Liver (tissue), 9 donors: ENCODE data around the gene FLOT2. TPM values are rescaled to one million over a fixed set of nuclear protein-coding genes. Genes with fewer than 3 reads are reported as not detected.

ENCODE experiments used
- DNase-seq: peaks from one replicate; pipeline ENCODE4 v3.0.0-alpha.2; 2017; ENCODE audit warnings: low spot score
- H3K27ac ChIP-seq, 2 donors: one replicate each; pipeline ENCODE4 v1.7.0; 2013; ENCODE audit warnings: inconsistent platforms in 2 of 2, low read length in 2 of 2, control low read depth in 1 of 2, low read depth in 1 of 2, mild to moderate bottlenecking in 1 of 2
- H3K27me3 ChIP-seq, 4 donors: one replicate each; pipeline versions ENCODE4 v1.6.1 to v1.7.0; 2013; ENCODE audit warnings: low read length in 3 of 4, inconsistent platforms in 1 of 4, mild to moderate bottlenecking in 1 of 4, moderate library complexity in 1 of 4; ENCODE audit not compliant: control insufficient read depth in 4 of 4, insufficient read depth in 4 of 4
- H3K36me3 ChIP-seq, 4 donors: one replicate each; pipeline versions ENCODE4 v1.6.1 to v1.7.0; 2013; ENCODE audit warnings: low read length in 3 of 4, mild to moderate bottlenecking in 3 of 4, low read depth in 1 of 4, moderate library complexity in 1 of 4; ENCODE audit not compliant: control insufficient read depth in 4 of 4, insufficient read depth in 3 of 4
- H3K4me1 ChIP-seq, 4 donors: one replicate each; pipeline versions ENCODE4 v1.6.1 to v1.7.0; 2013; ENCODE audit warnings: low read length in 3 of 4, mild to moderate bottlenecking in 3 of 4, moderate library complexity in 1 of 4; ENCODE audit not compliant: control insufficient read depth in 4 of 4, insufficient read depth in 4 of 4
- H3K4me3 ChIP-seq, 3 donors: one replicate each; pipeline versions ENCODE4 v1.6.1 to v1.7.0; 2013; ENCODE audit warnings: low read length in 3 of 3, control low read depth in 1 of 3, low read depth in 1 of 3, mild to moderate bottlenecking in 1 of 3
- H3K9ac ChIP-seq, 2 donors: one replicate each; pipeline ENCODE4 v1.7.0; 2013; ENCODE audit warnings: low read length in 2 of 2, mild to moderate bottlenecking in 2 of 2, moderate library complexity in 2 of 2, control low read depth in 1 of 2, low read depth in 1 of 2
- H3K9me3 ChIP-seq, 4 donors: one replicate each; pipeline versions ENCODE4 v1.6.1 to v1.7.0; 2013; ENCODE audit warnings: low read length in 3 of 4; ENCODE audit not compliant: control insufficient read depth in 4 of 4
- EGR1 ChIP-seq, 2 donors: IDR thresholded peaks; 2 replicates each; pipeline ENCODE4 v1.6.1; 2016 to 2018; ENCODE audit warnings: antibody characterized with exemption in 2 of 2, low read depth in 2 of 2
- FOXA1 ChIP-seq: IDR thresholded peaks from 2 replicates; pipeline ENCODE4 v1.6.1; 2016; ENCODE audit warnings: antibody characterized with exemption
- FOXA2 ChIP-seq: IDR thresholded peaks from 2 replicates; pipeline ENCODE4 v1.6.1; 2016; ENCODE audit warnings: antibody characterized with exemption
- GABPA ChIP-seq, 2 donors: IDR thresholded peaks in 1 of 2; conservative IDR thresholded peaks in 1 of 2; 2 replicates each; pipeline ENCODE4 v1.6.1; 2016; ENCODE audit warnings: antibody characterized with exemption in 2 of 2, mild to moderate bottlenecking in 1 of 2, moderate library complexity in 1 of 2
- HNF4A ChIP-seq, 2 donors: conservative IDR thresholded peaks; 2 replicates each; pipeline ENCODE4 v1.6.1; 2016; ENCODE audit warnings: antibody characterized with exemption in 2 of 2, mild to moderate bottlenecking in 2 of 2
- HNF4G ChIP-seq: IDR thresholded peaks from 2 replicates; pipeline ENCODE4 v1.6.1; 2016; ENCODE audit warnings: antibody characterized with exemption
- JUND ChIP-seq, 2 donors: IDR thresholded peaks; 2 replicates each; pipeline ENCODE4 v1.6.1; 2016; ENCODE audit warnings: antibody characterized with exemption in 2 of 2
- NR2F2 ChIP-seq: IDR thresholded peaks from 2 replicates; pipeline ENCODE4 v1.6.1; 2016; ENCODE audit warnings: antibody characterized with exemption
- RAD21 ChIP-seq, 2 donors: IDR thresholded peaks; 2 replicates each; pipeline ENCODE4 v1.6.1; 2016; ENCODE audit warnings: antibody characterized with exemption in 2 of 2, mild to moderate bottlenecking in 2 of 2
- RXRA ChIP-seq, 2 donors: IDR thresholded peaks; 2 replicates each; pipeline ENCODE4 v1.6.1; 2017 to 2018; ENCODE audit warnings: antibody characterized with exemption in 2 of 2, mild to moderate bottlenecking in 1 of 2
- SP1 ChIP-seq: IDR thresholded peaks from 2 replicates; pipeline ENCODE4 v1.6.1; 2018; ENCODE audit warnings: antibody characterized with exemption, mild to moderate bottlenecking
- TAF1 ChIP-seq: conservative IDR thresholded peaks from 2 replicates; pipeline ENCODE4 v1.6.1; 2016; ENCODE audit warnings: antibody characterized with exemption, mild to moderate bottlenecking
- YY1 ChIP-seq: IDR thresholded peaks from 2 replicates; pipeline ENCODE4 v1.6.1; 2016; ENCODE audit warnings: antibody characterized with exemption, mild to moderate bottlenecking
- WGBS: extraction: QIAGEN DNeasy Blood & Tissue Kit; methylation state at CpG from one replicate; pipeline ENCODE4 v1.1.7; 2013; 5-methylcytosine and 5-hydroxymethylcytosine counted together
- polyA plus RNA-seq, 2 donors: library from polyadenylated mRNA; stranded (reverse) in 1 of 2; unstranded in 1 of 2; fragments of 200-250 nt in 1 of 2; fragments of >200 nt in 1 of 2; fragmentation: Nextera tagmentation in 1 of 2; extraction: Ambion mirVana in 1 of 2; gene quantifications; one replicate each; pipeline versions ENCODE4 v1.2.1 to v1.2.3, GENCODE V29; 2013 to 2015
- total RNA-seq, 2 donors: library from RNA; depleted of rRNA; stranded (reverse); fragments of >200 nt; gene quantifications; one replicate each; pipeline ENCODE4 v1.2.3, GENCODE V29; 2014
- TF ChIP-seq, protein P1 (sequence below): IDR thresholded peaks from 2 replicates; pipeline ENCODE4 v1.6.1; 2016; ENCODE audit warnings: antibody characterized with exemption
- TF ChIP-seq, protein P2 (sequence below): IDR thresholded peaks from 2 replicates; pipeline ENCODE4 v1.6.1; 2016; ENCODE audit warnings: antibody characterized with exemption, mild to moderate bottlenecking
- TF ChIP-seq, protein P3 (sequence below): IDR thresholded peaks from 2 replicates; pipeline ENCODE4 v1.6.1; 2016; ENCODE audit warnings: antibody characterized with exemption
- TF ChIP-seq, protein P4 (sequence below): fragments of 150-350 bp; IDR thresholded peaks from 2 replicates; pipeline ENCODE4 v1.5.1; 2017; ENCODE audit warnings: improper control_type of control experiment, low read depth, low read length; ENCODE audit not compliant: missing input control
- TF ChIP-seq, protein P5 (sequence below): IDR thresholded peaks from 2 replicates; pipeline ENCODE4 v1.6.1; 2016; ENCODE audit warnings: antibody characterized with exemption
- donor health status: healthy.
- donor health status: healthy.
- donor health status: healthy.
- donor health status: healthy.
- donor health status: healthy.

FLOT2 gene
- total and polyA plus RNA-seq, 4 donors = 61.6 to 100 (median 69.4) TPM

DNA sequence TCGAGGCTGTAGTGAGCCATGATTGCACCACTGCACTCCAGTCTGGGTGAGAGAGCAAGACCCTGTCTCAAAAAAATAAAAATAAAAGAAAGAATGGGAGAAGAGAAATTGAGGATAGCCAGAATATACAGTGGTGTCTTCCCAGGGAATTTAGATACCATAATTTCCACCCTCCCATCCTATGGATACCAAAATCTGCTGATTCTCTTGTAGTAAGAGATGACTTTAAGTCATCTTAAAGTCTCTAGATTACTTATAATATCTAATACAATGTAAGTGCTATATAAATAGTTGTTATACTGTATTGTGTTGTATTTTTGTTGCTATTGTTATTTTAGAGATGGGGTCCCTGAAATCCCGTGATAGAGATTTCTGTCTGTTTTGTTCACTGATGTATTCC, 44.2 kb downstream of the FLOT2 start:
- DNase-seq = no peak
- peaks cover 0 to 10% (median 7%) of the 10 kb centered on the region in 4 donors for H3K36me3 ChIP-seq
- no peak overlapping the region for H3K9ac ChIP-seq
- H3K4me3 ChIP-seq = no peak overlapping the region
- no peaks in the 10 kb centered on the region for H3K9me3 ChIP-seq
- H3K27me3 ChIP-seq = no peaks in the 10 kb centered on the region
- TF ChIP-seq SP1 (no peak), HNF4G (no peak), GABPA (IDR thresholded peaks at IDR 0.05 in 1 of 2, conservative IDR thresholded peaks at IDR 0.05 in 1 of 2) (no peak), EGR1 (IDR thresholded peaks at IDR 0.05; ENCODE audit: low read depth in 2 of 2) (no peak), YY1 (no peak), RAD21 (IDR thresholded peaks at IDR 0.05) (no peak), NR2F2 (no peak), JUND (IDR thresholded peaks at IDR 0.05) (no peak), TAF1 (no peak), RXRA (IDR thresholded peaks at IDR 0.05) (no peak), HNF4A (conservative IDR thresholded peaks at IDR 0.05) (no peak), FOXA2 (no peak), FOXA1 (no peak)
- TF ChIP-seq, protein P1, sequence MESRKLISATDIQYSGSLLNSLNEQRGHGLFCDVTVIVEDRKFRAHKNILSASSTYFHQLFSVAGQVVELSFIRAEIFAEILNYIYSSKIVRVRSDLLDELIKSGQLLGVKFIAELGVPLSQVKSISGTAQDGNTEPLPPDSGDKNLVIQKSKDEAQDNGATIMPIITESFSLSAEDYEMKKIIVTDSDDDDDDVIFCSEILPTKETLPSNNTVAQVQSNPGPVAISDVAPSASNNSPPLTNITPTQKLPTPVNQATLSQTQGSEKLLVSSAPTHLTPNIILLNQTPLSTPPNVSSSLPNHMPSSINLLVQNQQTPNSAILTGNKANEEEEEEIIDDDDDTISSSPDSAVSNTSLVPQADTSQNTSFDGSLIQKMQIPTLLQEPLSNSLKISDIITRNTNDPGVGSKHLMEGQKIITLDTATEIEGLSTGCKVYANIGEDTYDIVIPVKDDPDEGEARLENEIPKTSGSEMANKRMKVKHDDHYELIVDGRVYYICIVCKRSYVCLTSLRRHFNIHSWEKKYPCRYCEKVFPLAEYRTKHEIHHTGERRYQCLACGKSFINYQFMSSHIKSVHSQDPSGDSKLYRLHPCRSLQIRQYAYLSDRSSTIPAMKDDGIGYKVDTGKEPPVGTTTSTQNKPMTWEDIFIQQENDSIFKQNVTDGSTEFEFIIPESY = no peak
- TF ChIP-seq, protein P2, sequence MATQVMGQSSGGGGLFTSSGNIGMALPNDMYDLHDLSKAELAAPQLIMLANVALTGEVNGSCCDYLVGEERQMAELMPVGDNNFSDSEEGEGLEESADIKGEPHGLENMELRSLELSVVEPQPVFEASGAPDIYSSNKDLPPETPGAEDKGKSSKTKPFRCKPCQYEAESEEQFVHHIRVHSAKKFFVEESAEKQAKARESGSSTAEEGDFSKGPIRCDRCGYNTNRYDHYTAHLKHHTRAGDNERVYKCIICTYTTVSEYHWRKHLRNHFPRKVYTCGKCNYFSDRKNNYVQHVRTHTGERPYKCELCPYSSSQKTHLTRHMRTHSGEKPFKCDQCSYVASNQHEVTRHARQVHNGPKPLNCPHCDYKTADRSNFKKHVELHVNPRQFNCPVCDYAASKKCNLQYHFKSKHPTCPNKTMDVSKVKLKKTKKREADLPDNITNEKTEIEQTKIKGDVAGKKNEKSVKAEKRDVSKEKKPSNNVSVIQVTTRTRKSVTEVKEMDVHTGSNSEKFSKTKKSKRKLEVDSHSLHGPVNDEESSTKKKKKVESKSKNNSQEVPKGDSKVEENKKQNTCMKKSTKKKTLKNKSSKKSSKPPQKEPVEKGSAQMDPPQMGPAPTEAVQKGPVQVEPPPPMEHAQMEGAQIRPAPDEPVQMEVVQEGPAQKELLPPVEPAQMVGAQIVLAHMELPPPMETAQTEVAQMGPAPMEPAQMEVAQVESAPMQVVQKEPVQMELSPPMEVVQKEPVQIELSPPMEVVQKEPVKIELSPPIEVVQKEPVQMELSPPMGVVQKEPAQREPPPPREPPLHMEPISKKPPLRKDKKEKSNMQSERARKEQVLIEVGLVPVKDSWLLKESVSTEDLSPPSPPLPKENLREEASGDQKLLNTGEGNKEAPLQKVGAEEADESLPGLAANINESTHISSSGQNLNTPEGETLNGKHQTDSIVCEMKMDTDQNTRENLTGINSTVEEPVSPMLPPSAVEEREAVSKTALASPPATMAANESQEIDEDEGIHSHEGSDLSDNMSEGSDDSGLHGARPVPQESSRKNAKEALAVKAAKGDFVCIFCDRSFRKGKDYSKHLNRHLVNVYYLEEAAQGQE = no peak
- TF ChIP-seq, protein P3, sequence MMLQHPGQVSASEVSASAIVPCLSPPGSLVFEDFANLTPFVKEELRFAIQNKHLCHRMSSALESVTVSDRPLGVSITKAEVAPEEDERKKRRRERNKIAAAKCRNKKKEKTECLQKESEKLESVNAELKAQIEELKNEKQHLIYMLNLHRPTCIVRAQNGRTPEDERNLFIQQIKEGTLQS = no peak
- TF ChIP-seq, protein P4, sequence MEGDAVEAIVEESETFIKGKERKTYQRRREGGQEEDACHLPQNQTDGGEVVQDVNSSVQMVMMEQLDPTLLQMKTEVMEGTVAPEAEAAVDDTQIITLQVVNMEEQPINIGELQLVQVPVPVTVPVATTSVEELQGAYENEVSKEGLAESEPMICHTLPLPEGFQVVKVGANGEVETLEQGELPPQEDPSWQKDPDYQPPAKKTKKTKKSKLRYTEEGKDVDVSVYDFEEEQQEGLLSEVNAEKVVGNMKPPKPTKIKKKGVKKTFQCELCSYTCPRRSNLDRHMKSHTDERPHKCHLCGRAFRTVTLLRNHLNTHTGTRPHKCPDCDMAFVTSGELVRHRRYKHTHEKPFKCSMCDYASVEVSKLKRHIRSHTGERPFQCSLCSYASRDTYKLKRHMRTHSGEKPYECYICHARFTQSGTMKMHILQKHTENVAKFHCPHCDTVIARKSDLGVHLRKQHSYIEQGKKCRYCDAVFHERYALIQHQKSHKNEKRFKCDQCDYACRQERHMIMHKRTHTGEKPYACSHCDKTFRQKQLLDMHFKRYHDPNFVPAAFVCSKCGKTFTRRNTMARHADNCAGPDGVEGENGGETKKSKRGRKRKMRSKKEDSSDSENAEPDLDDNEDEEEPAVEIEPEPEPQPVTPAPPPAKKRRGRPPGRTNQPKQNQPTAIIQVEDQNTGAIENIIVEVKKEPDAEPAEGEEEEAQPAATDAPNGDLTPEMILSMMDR = no peak
- TF ChIP-seq, protein P5, sequence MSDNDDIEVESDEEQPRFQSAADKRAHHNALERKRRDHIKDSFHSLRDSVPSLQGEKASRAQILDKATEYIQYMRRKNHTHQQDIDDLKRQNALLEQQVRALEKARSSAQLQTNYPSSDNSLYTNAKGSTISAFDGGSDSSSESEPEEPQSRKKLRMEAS = no peak
- H3K4me1 ChIP-seq = peaks cover 1 to 18% (median 11%) of the 10 kb centered on the region in 4 donors
- WGBS = 91% methylated on average over 2 of the region's 2 CpGs
- H3K27ac ChIP-seq = no peak overlapping the region
